ENCODE results near the gene C14orf132.

C14orf132 gene

DNA sequence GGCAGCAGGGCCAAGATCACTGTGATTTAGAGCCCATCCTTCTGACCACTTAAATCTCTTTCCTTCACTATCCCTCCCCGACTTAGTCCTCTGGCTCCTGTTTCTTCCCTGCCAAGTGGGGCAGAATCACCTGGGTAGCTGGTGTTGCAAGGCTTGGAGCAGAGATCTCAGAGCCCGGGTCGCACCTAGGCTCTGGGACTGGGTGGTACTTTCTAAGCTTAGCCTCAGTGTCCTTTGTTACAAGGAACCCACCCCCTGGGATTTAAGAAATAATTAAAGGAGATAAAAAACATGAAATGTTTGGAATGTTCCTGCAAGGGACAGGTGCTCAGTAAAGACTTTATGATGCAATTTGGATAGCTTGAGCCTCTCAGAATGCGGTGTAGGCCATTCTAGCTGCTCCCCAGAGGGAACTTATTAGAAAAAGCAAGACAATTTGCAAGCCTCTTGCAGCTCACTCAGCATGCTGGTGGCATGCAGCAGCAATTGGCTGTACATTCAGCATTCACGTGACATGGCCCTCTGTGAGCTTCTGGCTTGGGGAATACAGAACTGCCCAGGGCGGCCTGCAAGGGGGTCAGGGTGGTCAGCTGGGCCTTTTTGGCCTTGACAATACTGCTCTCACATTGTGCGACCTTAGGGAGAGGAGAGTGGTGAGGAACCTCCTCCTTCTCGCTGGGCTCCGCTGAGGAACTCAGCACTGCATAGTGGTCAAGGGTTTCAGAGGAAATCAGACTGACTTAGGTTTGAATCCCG is 16.8 kb downstream of the C14orf132 start:
- DNase-seq, result peak in 36 of 42 donors; percentile 23 to 87 (median 60)
- intact Hi-C loops (cut with DNase I), result no loop called here

DNA sequence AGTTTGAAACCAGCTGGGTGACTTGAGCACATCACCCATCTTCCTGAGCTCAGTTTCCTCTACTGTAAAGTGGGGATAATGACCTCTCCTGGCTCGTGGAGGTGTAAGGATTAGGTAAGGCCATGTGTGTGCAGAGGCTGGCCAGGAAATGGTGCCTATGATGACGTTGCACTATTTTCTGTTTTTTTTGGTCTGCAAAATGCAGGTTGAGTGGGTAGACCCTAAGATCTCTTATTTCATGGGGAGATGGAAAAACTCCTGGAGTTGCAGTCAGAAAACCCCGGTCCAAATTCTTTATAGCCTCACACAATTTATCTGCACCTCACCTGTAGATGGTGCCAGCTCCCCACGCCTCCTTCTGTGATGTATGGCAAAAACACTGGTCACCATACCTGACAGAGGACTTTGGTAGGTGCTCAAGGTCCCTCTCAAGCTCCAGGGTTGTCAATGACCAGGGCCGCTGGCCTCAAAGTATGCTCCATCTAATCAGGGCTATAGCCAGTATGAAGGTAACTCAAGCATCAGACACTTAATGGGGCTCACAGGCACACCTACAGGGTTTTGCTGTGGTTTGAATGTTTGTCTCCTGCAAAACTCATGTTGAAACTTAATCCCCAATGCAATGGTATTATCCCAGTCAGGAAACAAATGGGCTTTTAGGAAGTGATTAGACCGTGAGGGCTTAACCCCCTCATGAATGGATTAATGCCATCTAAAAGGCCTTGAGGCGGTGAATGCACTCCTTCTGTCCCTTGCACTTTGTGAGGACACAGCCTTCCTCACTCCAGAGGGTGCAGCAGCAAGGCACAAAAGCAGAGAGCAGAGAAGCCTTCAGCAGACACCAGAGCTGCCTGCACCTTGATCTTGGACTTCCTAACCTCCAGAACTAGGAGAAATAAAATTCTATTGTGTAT is 17.6 kb downstream of the C14orf132 start:
- intact Hi-C loops (cut with DNase I), result no loop called here
- DNase-seq, result peak in 4 of 42 donors; percentile 2 to 50 (median 38)

DNA sequence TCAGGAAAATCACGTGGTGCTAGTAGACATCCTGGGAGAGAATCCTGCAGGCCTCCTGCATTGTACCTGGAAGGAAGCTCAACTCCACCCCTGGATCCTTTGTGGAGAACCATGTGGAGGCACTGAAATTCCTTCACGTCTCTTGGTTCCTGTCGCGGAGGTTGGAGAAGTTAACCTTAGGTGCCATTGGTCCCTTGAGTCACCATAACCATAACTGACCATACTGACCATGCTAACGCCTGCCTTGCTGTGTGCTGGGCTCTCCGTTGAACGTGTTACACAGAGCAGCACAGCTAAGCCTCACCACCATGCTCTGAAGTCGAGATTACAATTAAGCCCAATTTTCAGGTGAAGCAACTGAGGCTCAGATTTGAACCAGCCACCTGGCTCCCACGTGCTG is 18.6 kb downstream of the C14orf132 start:
- intact Hi-C loops (cut with DNase I), result no loop called here
- peak in 2 of 42 donors; percentile 5 to 35 for DNase-seq

DNA sequence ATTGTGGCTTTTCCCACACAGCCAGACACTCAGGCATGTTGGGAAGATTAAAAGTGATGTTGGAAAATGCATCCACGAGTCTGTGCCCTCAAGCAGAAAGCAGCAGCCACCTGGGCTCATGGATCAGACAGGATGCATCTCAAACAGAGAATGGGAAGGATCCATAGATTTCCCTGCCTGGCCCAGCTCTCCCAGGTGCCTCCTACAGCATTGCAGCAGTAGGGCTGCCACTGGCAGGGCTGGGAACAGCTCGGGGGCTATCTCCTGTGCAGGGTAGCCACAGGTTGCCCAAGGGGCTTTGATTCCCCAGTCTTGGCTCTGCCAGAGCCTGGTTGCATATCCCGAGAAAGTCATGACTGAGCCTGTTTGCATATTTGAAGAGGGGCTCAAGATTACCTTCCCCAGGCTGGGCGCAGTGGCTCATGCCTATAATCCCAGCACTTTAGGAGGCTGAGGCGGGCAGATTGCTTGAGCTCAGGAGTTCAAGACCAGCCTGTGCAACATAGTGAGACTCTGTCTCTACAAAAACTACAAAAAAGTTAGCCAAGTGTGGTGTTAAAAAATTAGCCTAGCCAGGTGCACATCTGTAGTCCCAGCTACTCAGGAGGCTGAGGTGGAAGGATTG is 19.5 kb downstream of the C14orf132 start:
- DNase-seq, result peak in 3 of 42 donors; percentile 14 to 39 (median 19)

DNA sequence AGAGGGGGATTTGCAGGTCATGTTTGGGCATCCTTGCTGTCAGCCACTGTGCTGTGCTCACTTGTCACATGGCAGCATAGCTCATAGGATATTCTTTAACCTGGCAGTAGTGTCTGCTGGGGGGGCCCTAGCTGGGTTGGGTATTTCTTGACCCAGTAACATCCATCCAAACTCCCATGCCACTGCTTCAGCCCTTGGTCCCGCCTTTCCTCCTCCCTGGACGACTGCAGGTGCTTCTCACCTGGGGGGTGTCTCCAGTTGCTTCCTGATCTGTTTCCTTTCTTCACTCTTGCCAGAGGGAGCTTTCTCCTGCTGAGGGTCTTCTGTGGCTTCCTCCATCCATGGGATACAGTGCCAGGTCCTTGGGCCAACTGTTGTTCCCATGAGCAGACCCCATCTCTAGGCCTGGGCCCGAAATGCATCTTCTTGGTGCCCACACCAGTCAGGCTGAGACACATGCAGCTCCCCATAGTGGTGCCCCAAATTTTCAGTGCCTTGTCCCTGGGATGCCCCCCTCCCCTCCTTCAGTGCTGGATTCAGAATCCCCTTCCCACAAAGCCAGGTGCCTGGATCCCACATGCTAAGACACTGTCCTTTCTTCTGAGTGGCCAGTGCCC is 20.5 kb downstream of the C14orf132 start:
- peak in 2 of 42 donors; percentile 2 to 16 for DNase-seq
- intact Hi-C loops (cut with DNase I), result no loop called here

More for the DNA sequence above, 19.5 kb downstream of the C14orf132 start:
- intact Hi-C loops (cut with DNase I), result no loop called here

DNA sequence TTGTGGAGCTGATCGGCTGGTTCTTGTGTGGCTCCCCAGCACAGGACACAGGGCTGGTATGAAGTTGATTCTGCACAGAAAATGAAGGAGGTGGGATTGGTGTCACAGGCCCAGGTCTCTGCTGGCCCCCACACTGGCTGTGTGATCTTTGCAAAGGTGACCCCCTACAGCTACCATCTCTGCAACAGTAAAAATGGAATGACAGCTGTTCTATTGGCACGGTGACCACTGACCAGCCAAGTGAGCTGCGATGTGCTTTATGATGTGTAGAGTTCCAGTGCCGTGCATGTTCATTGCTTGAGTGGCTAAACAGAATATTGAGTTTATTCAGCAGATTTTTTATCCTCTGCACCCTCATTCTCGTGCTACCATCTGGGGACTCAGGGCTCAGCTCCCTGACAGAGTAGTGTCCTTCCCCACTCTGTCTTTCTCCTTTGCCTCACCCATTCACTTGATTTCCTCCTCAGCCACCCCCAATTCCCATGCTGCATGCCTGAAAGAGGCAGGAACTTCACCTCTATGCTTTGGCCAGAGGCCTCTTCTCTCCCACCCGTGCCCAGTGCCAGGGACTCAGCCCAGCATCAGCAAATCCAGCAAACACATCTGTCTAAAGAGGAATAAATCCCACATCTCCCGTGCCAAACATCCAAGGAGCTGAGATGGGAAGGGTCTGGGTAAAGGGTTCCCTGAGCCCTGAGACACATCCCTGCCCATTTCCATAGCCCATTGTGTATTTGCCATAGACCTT is 21.2 kb downstream of the C14orf132 start:
- intact Hi-C loops (cut with DNase I), result no loop called here
- DNase-seq, result peak in 2 of 42 donors; percentile 2 to 21

DNA sequence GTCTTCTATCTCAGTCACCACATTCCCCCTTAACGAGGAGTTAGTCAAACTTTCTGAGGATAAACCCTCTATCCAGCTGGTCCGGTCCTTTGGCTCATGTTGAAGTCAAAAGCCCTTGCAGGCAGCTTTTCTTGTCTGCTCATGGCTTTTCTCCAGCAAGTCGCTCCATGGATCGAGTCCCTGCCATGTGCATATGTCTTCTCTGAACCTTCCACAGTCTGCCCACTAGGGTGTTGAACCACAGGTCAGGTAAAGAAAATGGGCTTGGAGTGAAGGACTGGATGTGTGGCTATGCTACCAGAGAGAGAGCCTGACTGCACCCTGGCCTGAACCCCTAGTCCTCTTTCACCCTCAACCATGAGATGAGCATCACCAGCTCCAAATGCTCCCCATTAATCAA is 22.8 kb downstream of the C14orf132 start:
- intact Hi-C loops (cut with DNase I), result no loop called here
- peak in 3 of 42 donors; percentile 2 to 9 (median 7) for DNase-seq

DNA sequence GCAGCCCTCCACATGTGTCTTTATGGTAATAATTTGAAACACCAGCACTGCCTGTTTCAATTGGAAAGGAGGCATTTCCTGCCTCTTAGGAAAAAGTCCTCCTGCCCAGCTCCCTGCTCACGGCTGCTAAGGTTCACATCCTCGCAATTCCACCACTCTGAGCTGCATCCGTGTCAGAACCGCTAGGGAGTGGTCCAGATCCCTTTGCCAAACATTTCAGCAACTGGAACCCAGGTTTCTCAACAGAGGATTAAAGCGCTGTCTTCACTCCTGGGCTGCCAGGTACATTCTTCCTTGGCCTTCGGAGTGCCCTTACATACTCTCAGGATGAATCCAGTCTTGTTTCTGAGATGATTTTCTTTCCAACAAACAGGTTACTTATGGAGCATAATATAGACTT is 23.3 kb downstream of the C14orf132 start:
- intact Hi-C loops (cut with DNase I), result no loop called here
- peak in 3 of 42 donors; percentile 1 to 18 (median 2) for DNase-seq

DNA sequence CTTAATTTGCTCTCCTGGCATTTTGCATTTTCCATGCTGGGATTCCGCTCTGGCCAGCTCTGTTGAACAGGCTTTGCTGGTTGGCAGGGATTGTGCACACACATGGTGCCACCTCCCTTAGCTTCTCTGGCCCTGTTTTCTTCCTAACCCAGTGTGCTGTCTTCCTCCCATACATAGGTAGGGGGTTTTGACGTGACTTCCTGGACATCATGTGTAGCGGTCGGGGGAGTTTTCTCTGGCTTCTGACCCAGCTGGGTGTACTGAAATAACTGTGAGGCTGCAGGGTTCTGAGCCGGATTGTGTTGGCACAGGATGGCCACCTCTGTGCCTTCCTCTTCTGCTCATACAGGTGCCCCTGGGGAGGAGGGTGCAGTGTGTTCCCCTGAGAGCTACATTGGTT is 25.7 kb downstream of the C14orf132 start:
- intact Hi-C loops (cut with DNase I), result no loop called here
- DNase-seq, result peak in 2 of 42 donors; percentile 15 to 33

DNA sequence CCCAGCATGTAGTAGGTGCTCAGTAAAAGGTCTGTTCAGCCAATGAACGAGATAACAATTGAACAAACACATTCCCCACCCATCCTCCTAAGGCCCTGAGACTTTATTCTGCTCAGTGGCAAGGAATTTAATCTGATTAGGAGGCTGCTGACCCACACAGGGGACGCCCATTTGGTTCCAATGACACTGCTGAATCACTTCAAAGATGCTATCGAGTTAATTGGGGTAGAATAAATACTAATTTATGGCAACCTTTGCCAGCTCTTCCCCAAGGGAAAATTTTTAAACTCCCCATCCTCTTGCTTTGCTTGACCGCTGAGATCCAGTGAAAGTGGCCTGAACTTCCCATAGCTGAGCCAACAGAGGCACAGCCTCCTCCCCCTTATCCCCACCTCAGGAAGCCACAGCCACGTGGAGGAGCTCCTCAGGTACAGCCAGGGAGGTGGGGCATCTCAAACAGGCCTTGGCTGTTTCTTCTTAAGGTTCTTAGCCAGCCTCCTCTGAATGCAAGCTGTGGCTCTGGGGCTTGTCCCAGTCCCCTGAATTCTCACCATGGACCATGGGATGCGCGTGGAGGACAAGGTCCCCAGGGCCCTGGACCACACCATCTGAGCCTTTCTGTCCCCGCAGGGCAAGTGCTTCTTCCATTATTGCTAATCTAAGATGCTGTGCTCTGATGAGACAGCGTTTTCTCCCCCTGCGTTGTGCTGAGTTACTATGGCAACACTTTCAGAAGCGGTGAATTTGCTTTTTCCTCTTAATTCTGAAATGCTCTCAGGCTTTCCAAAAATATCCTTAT is 26.7 kb downstream of the C14orf132 start:
- peak in 35 of 42 donors; percentile 24 to 80 (median 56) for DNase-seq
- intact Hi-C loops (cut with DNase I), result no loop called here

DNA sequence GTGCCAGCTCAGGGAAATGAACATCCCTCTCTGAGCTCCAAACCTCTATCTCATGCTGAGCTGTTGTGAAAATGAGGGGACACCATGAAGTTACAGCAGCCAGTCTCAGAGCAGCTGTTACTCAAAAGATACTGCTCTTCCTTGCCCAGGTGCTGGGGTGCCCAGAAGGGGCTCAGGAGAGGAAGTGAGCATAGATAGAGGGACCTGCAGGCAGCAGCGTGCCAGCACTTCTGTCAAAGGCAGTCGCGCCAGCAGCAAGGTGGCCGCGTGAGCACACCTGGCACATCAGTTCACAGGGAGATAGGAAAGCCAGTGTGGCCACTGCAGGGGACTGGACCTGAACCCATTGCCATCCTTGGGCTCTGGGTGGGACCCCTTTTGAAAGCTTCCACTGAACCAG is 27.8 kb downstream of the C14orf132 start:
- intact Hi-C loops (cut with DNase I), result no loop called here
- DNase-seq, result peak in 3 of 42 donors; percentile 16 to 37 (median 20)

DNA sequence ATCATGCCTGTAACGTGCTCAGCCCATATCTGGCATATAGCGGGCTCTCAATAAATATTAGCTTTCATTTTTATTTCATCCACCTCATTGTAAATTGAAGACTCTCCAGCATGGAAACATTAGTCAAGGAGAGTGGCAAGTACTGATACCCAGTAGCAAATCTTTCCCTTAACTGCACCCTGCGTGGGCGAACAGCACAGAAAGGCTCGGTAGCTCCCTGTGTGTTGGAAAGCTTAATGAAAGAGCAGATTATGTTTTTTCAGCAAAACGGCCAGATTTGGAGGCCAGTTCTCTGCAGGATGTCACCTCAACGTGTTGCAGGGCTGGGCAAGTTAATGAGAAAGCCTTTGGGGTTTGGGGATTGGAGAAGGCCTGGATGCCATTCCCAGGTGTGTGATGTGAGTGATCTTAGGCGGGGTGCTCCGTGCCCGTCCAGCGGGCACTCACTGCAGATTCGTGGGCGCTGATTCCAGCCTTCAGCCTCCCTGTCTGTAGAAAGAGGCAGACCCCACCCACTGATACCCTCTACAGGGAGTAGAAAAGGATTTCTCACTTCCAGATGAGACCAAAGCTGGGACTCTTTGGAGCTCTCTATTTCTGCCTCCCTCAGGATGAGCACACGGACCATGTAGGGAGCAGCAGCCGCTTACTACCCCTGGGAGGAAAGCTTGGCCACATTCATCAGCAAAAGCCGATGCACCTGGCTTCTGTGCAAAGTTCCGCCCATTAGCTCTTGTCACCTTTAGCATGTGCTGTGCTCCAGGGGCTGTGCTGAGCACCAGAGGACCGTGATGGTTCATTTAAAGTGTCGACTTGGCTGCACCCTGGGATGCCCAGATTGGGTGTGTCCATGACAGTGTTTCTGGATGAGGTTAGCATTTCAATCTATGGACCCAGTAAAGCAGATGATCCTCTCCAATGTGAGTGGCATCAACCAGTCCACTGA is 29.1 kb downstream of the C14orf132 start:
- intact Hi-C loops (cut with DNase I), result no loop called here
- peak in 36 of 42 donors; percentile 19 to 89 (median 58) for DNase-seq

DNA sequence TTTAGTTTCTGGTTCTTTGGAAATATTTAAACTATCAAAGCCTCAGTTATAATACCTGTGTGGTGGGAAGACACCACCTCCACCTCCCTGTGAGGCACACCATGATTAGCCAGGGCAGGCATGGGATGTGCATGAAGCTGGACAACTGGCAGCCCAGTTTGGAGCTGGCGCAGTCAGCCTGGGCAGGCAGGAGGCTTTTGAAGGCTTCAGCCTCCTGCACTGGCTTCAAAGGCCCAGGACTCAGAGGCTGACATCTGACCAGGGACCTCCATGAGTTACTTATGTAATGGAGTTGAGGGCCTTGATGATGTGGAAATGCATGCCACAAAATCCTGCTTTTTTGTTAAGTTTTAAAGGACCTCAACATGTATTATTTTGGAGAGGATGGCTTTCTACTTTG is 30.3 kb downstream of the C14orf132 start:
- peak in 3 of 42 donors; percentile 1 to 8 (median 8) for DNase-seq
- intact Hi-C loops (cut with DNase I), result no loop called here

DNA sequence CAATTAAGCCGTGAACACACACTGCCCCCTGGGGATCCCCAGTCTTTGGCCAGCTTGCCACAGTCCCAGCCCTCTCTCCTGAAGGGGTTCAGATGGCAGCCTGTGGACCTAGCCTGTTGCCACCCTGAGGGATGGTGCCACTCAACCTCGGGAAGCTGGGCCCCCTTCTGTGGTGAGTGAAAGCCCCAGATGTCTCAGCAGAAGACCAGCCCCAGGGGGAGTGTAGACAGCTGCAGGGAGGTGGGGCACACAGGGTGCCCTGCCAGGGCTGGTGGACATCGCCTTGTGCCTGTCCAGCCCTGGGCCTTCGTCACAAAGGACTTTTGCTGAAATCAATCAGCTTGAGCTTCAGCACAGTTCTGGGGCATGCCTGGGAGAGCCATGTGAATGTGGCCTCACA is 32.4 kb downstream of the C14orf132 start:
- intact Hi-C loops (cut with DNase I), result no loop called here
- DNase-seq, result peak in 3 of 42 donors; percentile 3 to 26 (median 19)

DNA sequence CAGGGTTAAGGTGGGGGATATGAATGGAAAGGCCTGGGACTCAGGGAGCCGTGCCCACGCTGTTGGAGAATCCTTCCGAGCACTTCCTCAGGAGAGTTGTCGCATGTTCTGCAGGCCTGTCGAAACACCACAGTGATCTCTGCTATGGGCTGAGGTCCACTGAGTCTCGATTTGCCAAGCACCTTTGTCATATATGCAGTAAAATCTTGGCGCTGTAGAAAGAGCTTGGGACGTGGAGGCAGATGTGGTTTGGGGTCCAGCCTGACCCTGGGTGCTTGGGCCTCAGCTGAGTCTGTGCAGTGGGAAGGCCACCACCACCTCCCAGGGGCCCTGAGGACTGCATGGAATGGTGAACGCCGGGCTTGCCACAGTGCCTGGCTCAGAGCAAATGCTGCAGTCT is 32.9 kb downstream of the C14orf132 start:
- intact Hi-C loops (cut with DNase I), result no loop called here
- DNase-seq, result peak in 3 of 42 donors; percentile 4 to 27 (median 25)

DNA sequence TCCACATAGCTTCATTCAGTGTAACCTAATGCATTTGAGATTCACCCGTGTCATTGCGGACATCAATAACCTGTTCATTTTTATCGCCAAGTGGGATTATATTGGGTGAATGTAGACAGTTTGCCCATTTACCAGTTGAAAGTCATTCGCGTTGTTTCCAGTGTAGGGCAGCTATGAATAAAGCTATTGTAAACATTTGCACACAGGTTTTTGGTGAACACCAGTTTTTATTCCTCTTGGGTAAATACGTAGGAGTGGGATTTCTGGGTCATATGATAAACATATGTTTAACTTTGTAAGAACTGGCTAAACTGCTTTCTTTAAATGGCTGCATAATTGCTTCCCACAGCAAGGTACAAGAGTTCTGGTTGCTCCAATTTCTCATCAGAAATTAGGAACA is 33.6 kb downstream of the C14orf132 start:
- intact Hi-C loops (cut with DNase I), result no loop called here
- no peak for DNase-seq

Data from head of caudate nucleus (tissue), 42 donors.